ENCODE data around the gene TOR2A.

DNA sequence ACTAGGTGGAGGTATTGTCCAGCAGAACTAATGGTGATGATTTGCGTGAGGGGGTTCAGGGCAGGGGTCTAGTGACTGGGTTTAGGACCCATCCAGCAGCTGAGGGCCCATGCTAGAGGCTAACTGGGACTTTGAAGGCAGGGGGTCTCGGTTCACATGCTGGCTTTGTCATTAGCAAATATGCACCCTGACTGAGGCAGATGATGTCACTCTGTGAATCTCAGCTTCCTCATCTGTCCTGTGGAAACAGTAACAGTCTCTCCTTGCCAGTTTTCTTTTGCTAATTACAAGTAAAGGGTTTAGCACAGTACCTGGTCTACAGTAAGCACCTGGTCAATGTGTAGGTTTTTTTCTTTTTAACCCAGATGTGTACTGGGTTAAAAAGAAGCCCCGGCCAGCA lies 38.2 kb upstream of the TOR2A start:
- no peak for TF ChIP-seq POLR2A (IDR thresholded peaks at IDR 0.05)
- TF ChIP-seq, protein P1, sequence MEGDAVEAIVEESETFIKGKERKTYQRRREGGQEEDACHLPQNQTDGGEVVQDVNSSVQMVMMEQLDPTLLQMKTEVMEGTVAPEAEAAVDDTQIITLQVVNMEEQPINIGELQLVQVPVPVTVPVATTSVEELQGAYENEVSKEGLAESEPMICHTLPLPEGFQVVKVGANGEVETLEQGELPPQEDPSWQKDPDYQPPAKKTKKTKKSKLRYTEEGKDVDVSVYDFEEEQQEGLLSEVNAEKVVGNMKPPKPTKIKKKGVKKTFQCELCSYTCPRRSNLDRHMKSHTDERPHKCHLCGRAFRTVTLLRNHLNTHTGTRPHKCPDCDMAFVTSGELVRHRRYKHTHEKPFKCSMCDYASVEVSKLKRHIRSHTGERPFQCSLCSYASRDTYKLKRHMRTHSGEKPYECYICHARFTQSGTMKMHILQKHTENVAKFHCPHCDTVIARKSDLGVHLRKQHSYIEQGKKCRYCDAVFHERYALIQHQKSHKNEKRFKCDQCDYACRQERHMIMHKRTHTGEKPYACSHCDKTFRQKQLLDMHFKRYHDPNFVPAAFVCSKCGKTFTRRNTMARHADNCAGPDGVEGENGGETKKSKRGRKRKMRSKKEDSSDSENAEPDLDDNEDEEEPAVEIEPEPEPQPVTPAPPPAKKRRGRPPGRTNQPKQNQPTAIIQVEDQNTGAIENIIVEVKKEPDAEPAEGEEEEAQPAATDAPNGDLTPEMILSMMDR (IDR thresholded peaks at IDR 0.05) = no peak

Measured in upper lobe of left lung (tissue), 4 donors.